IMR-90 (cell line): ENCODE data around the gene RDH11. TPM values are rescaled to one million over a fixed set of nuclear protein-coding genes. Genes with fewer than 3 reads are reported as not detected.

Experiments used
- ATAC-seq: fragments of 200-7000 bp; cut with Tn5 transposase; 2 replicates; pipeline ENCODE4 v1.9.1; 2020; ENCODE audit warnings: low read depth, mild to moderate bottlenecking, moderate library complexity
- BruUV-seq: library from RNA; stranded (reverse); fragments of 400-500 nt; replicated peaks from 2 replicates; lab custom pipeline; 2021; lab: Mats Ljungman, UMichigan
- CTCF ChIA-PET: fragments of 300-600 bp; formaldehyde crosslinking; extraction: SDS; loops from one replicate; lab custom pipeline; 2021; ENCODE audit warnings: antibody characterized with exemption; lab: Yijun Ruan, JAX
- POLR2A ChIA-PET: fragments of 300-600 bp; sonication (Branson Sonifier 250); formaldehyde crosslinking; loops from one replicate; lab custom pipeline; 2022; ENCODE audit warnings: antibody characterized with exemption; ENCODE audit not compliant: unreplicated experiment; lab: Charles Lee
- DNase-seq: peaks from one replicate; pipeline ENCODE4 v3.0.0; 2013
- H2AFZ ChIP-seq: replicated peaks from 2 replicates; pipeline ENCODE3; 2013; ENCODE audit warnings: low read length, mild to moderate bottlenecking; ENCODE audit not compliant: poor library complexity
- H2AK5ac ChIP-seq: 2 replicates; pipeline ENCODE4 v1.6.1; 2013; ENCODE audit warnings: low read depth, low read length, inconsistent platforms
- H2AK9ac ChIP-seq: replicated peaks from 2 replicates; pipeline ENCODE3; 2013; ENCODE audit warnings: mild to moderate bottlenecking, low read depth, low read length, moderate library complexity; ENCODE audit not compliant: poor library complexity
- H2BK120ac ChIP-seq: 2 replicates; pipeline ENCODE4 v1.6.1; 2013; ENCODE audit warnings: low read depth, low read length, inconsistent platforms
- H2BK15ac ChIP-seq: 3 replicates; pipeline ENCODE4 v1.6.1; 2013; ENCODE audit warnings: low read depth, low read length, inconsistent platforms
- H2BK20ac ChIP-seq: 2 replicates; pipeline ENCODE4 v1.6.1; 2013; ENCODE audit warnings: low read depth, mild to moderate bottlenecking, inconsistent platforms, low read length, moderate library complexity
- H2BK5ac ChIP-seq: 2 replicates; pipeline ENCODE4 v1.6.1; 2013; ENCODE audit warnings: mild to moderate bottlenecking, low read depth, low read length, inconsistent platforms; ENCODE audit not compliant: poor library complexity, severe bottlenecking
- H3K14ac ChIP-seq: replicated peaks from 2 replicates; pipeline ENCODE4 v1.6.1; 2013; ENCODE audit warnings: low read depth, low read length, inconsistent platforms
- H3K18ac ChIP-seq: 2 replicates; pipeline ENCODE4 v1.6.1; 2013; ENCODE audit warnings: low read depth, low read length, control low read depth
- H3K23ac ChIP-seq: 2 replicates; pipeline ENCODE4 v1.6.1; 2013; ENCODE audit warnings: low read depth, low read length, inconsistent platforms
- H3K27ac ChIP-seq: 2 replicates; pipeline ENCODE4 v1.5.1; 2013; ENCODE audit warnings: mild to moderate bottlenecking, control low read depth, low read length; ENCODE audit not compliant: insufficient read depth
- H3K27me3 ChIP-seq: 2 replicates; pipeline ENCODE4 v1.6.1; 2013; ENCODE audit warnings: low read length; ENCODE audit not compliant: control insufficient read depth, insufficient read depth
- H3K36me3 ChIP-seq: 2 replicates; pipeline ENCODE4 v1.6.1; 2013; ENCODE audit warnings: low read length, mixed read lengths; ENCODE audit not compliant: control insufficient read depth, insufficient read depth
- H3K4ac ChIP-seq: 2 replicates; pipeline ENCODE4 v1.6.1; 2013; ENCODE audit warnings: low read depth, low read length, inconsistent platforms
- H3K4me1 ChIP-seq: 2 replicates; pipeline ENCODE4 v1.6.1; 2013; ENCODE audit warnings: low read length, mixed read lengths; ENCODE audit not compliant: control insufficient read depth, insufficient read depth
- H3K4me2 ChIP-seq: 2 replicates; pipeline ENCODE4 v1.6.1; 2013; ENCODE audit warnings: low read depth, mild to moderate bottlenecking, control low read depth, low read length, moderate library complexity
- H3K4me3 ChIP-seq: 2 replicates; pipeline ENCODE4 v1.5.1; 2013; ENCODE audit warnings: low read depth, mild to moderate bottlenecking, control low read depth, low read length, moderate library complexity; ENCODE audit not compliant: insufficient read depth
- H3K56ac ChIP-seq: 2 replicates; pipeline ENCODE4 v1.6.1; 2013; ENCODE audit warnings: low read length, inconsistent platforms; ENCODE audit not compliant: insufficient read depth; ENCODE audit errors: extremely low read depth
- H3K79me1 ChIP-seq, 2 experiments: 2 replicates each; pipeline ENCODE4 v1.6.1; 2013; ENCODE audit warnings: low read length in 2 of 2, inconsistent platforms in 1 of 2, low read depth in 1 of 2
- H3K9ac ChIP-seq: 2 replicates; pipeline ENCODE4 v1.6.1; 2013; ENCODE audit warnings: low read depth, low read length, control low read depth
- H3K9me1 ChIP-seq: 2 replicates; pipeline ENCODE4 v1.6.1; 2013; ENCODE audit warnings: low read length, inconsistent platforms; ENCODE audit not compliant: insufficient read depth
- H3K9me3 ChIP-seq: 2 replicates; pipeline ENCODE4 v1.6.1; 2013; ENCODE audit warnings: low read length; ENCODE audit not compliant: control insufficient read depth, insufficient read depth
- H4K20me1 ChIP-seq: 2 replicates; pipeline ENCODE4 v1.6.1; 2013; ENCODE audit warnings: low read length, inconsistent platforms; ENCODE audit not compliant: insufficient read depth
- H4K5ac ChIP-seq: 2 replicates; pipeline ENCODE4 v1.6.1; 2013; ENCODE audit warnings: mild to moderate bottlenecking, low read depth, low read length, control low read depth
- H4K8ac ChIP-seq, 2 experiments: 2 replicates each; pipeline ENCODE4 v1.6.1; 2013; ENCODE audit warnings: low read depth in 2 of 2, low read length in 2 of 2, control low read depth in 1 of 2, inconsistent platforms in 1 of 2
- H4K91ac ChIP-seq: 2 replicates; pipeline ENCODE4 v1.6.1; 2013; ENCODE audit warnings: low read depth, low read length, inconsistent platforms; ENCODE audit not compliant: insufficient read depth
- MAZ ChIP-seq: IDR thresholded peaks from 2 replicates; pipeline ENCODE4 v1.6.1; 2012; ENCODE audit warnings: low read depth, mild to moderate bottlenecking, low read length, improper control_type of control experiment, moderate library complexity, borderline replicate concordance
- WGBS, 2 experiments: methylation state at CpG; one replicate each; pipeline versions ENCODE4 v1.1.5 to v1.1.7; 2013; ENCODE audit warnings: missing lambda C conversion rate in 2 of 2; ENCODE audit not compliant: insufficient read length in 1 of 2; ENCODE audit errors: extremely low coverage in 2 of 2; 5-methylcytosine and 5-hydroxymethylcytosine counted together
- dilution Hi-C: fragments of 300-500 bp; cut with HindIII; formaldehyde crosslinking; loops from one replicate; pipeline ENCODE4 v1.14.3; 2018; ENCODE audit warnings: low sequenced_read_pairs; ENCODE audit not compliant: unreplicated experiment
- in situ Hi-C: fragments of 300-500 bp; cut with MboI; formaldehyde crosslinking; loops from 3 replicates; pipeline ENCODE4 v1.14.3; 2019; ENCODE audit warnings: low sequenced_read_pairs, inconsistent platforms, mixed read lengths
- intact Hi-C: fragments of 100-400 bp; cut with micrococcal nuclease; formaldehyde crosslinking; loops from 2 replicates; pipeline ENCODE4 v1.10.0; 2022
- polyA plus RNA-seq, 3 experiments: library from polyadenylated mRNA; depleted of rRNA; stranded (reverse); fragments of >200 nt; gene quantifications; 2 replicates each; pipeline ENCODE4 v1.2.3, GENCODE V29; 2012; ENCODE audit warnings: low replicate concordance in 1 of 3
- total RNA-seq: library from RNA; depleted of rRNA; stranded (reverse); fragments of >200 nt; gene quantifications from 2 replicates; pipeline ENCODE4 v1.2.3, GENCODE V29; 2012
- TF ChIP-seq, protein P1 (sequence below): conservative IDR thresholded peaks from 2 replicates; pipeline ENCODE4 v1.5.1; 2012; ENCODE audit warnings: mild to moderate bottlenecking, low read depth, low read length, improper control_type of control experiment

Gene RDH11
- total and polyA plus RNA-seq, 2 of the 4 experiments (the other 2 are of a cell fraction) = 77.3 to 149 TPM

- DNase-seq = peak; percentile 20
These were observed 39.1 kb upstream of the RDH11 start for GRCh38 chr14:67734675-67735074.

More at GRCh38 chr14:67734675-67735074, 39.1 kb upstream of the RDH11 start:
- Histone ChIP-seq H4K8ac (peak overlapping the region in 1 of 2 experiments; percentile 15; a peak in 1 of 4 replicates), H3K4me2 (no peak overlapping the region), H2BK15ac (no peak overlapping the region), H3K9me1 (no peaks in the 10 kb centered on the region; the same call in 1 of the 2 replicates), H2BK5ac (no peak overlapping the region), H3K36me3 (no peaks in the 10 kb centered on the region), H2AK5ac (no peak overlapping the region), H3K14ac (no peak overlapping the region), H2BK20ac (no peak overlapping the region), H4K5ac (no peak overlapping the region), H3K18ac (no peak overlapping the region), H3K56ac (no peak overlapping the region), H3K9me3 (no peaks in the 10 kb centered on the region), H3K79me1 (no peaks in the 10 kb centered on the region), H3K27me3 (peaks cover 4% of the 10 kb centered on the region), H2AK9ac (no peak overlapping the region), H3K4me1 (peaks cover 2% of the 10 kb centered on the region; the same call in 1 of the 2 replicates), H3K27ac (no peak overlapping the region), H3K23ac (no peak overlapping the region), H2AFZ (peak overlapping the region; percentile 68), H3K4ac (no peak overlapping the region), H2BK120ac (no peak overlapping the region), H4K91ac (no peak overlapping the region), H3K4me3 (no peak overlapping the region), H3K9ac (no peak overlapping the region), H4K20me1 (no peaks in the 10 kb centered on the region)
- CTCF ChIA-PET = interaction anchor here (1.2 kb wide), 1 partner anchor 30 kb away, joined by 3 read pairs; no protein-coding TSS in a partner anchor
- dilution Hi-C loops = no loop called here
- intact Hi-C loops = no loop called here
- BruUV-seq = no TSS peak
- no CpG with 5 or more reads among the region's 3 CpGs for WGBS, 2 experiments
- in situ Hi-C loops = no loop called here
- TF ChIP-seq, protein P1, sequence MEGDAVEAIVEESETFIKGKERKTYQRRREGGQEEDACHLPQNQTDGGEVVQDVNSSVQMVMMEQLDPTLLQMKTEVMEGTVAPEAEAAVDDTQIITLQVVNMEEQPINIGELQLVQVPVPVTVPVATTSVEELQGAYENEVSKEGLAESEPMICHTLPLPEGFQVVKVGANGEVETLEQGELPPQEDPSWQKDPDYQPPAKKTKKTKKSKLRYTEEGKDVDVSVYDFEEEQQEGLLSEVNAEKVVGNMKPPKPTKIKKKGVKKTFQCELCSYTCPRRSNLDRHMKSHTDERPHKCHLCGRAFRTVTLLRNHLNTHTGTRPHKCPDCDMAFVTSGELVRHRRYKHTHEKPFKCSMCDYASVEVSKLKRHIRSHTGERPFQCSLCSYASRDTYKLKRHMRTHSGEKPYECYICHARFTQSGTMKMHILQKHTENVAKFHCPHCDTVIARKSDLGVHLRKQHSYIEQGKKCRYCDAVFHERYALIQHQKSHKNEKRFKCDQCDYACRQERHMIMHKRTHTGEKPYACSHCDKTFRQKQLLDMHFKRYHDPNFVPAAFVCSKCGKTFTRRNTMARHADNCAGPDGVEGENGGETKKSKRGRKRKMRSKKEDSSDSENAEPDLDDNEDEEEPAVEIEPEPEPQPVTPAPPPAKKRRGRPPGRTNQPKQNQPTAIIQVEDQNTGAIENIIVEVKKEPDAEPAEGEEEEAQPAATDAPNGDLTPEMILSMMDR = 0 out of 2 replicates have a peak, but pooled peaks have one; percentile 11
- TF ChIP-seq MAZ = no peak
- POLR2A ChIA-PET = no interaction called here
- ATAC-seq = peak; percentile 66; the same call in 1 of the 2 replicates
